IPS-18a (cell line): Measurements from ENCODE around the gene DENND1A.
A peak's percentile ranks its signal among the peaks of the same experiment; 100 is the strongest.
"Not testable (repeated sequence)": the region's sequence is repeated elsewhere in the genome, so short reads cannot be mapped to it uniquely, and the experiment has no call there.

ENCODE experiments used
- H3K27ac ChIP-seq: one replicate; pipeline ENCODE4 v1.5.1; 2013; ENCODE audit warnings: low read length
- H3K27me3 ChIP-seq: one replicate; pipeline ENCODE4 v1.6.1; 2013; ENCODE audit warnings: mild to moderate bottlenecking, low read length; ENCODE audit not compliant: control insufficient read depth, insufficient read depth
- H3K36me3 ChIP-seq: one replicate; pipeline ENCODE4 v1.6.1; 2013; ENCODE audit warnings: low read depth, low read length; ENCODE audit not compliant: control insufficient read depth
- H3K4me1 ChIP-seq: one replicate; pipeline ENCODE4 v1.6.1; 2013; ENCODE audit warnings: low read depth, low read length; ENCODE audit not compliant: control insufficient read depth
- H3K4me3 ChIP-seq: one replicate; pipeline ENCODE4 v1.5.1; 2013; ENCODE audit warnings: low read length
- H3K9ac ChIP-seq: one replicate; pipeline ENCODE4 v1.6.1; 2013; ENCODE audit warnings: mild to moderate bottlenecking, low read length, moderate library complexity
- H3K9me3 ChIP-seq: one replicate; pipeline ENCODE4 v1.6.1; 2013; ENCODE audit warnings: low read depth, low read length; ENCODE audit not compliant: control insufficient read depth

Gene DENND1A

GRCh38 chr9:123911024-123911423 is 18.9 kb downstream of the DENND1A start:
- H3K36me3 ChIP-seq, result no peaks in the 10 kb centered on the region
- H3K27me3 ChIP-seq, result no peaks in the 10 kb centered on the region
- no peak overlapping the region for H3K4me3 ChIP-seq
- no peaks in the 10 kb centered on the region for H3K9me3 ChIP-seq
- H3K27ac ChIP-seq, result no peak overlapping the region
- H3K4me1 ChIP-seq, result peaks cover 17% of the 10 kb centered on the region
- no peak overlapping the region for H3K9ac ChIP-seq

- not testable (repeated sequence) for H3K9ac ChIP-seq, H3K36me3 ChIP-seq, H3K27ac ChIP-seq, H3K27me3 ChIP-seq, H3K9me3 ChIP-seq, H3K4me3 ChIP-seq
- H3K4me1 ChIP-seq, result peaks cover 17% of the 10 kb centered on the region
Observed at GRCh38 chr9:123909192-123909591, 20.7 kb downstream of the DENND1A start.

GRCh38 chr9:123903550-123903949 is 26.4 kb downstream of the DENND1A start:
- H3K9ac ChIP-seq, H3K4me3 ChIP-seq, H3K27me3 ChIP-seq, H3K27ac ChIP-seq, H3K4me1 ChIP-seq, H3K36me3 ChIP-seq, H3K9me3 ChIP-seq: not testable (repeated sequence)

- H3K9me3 ChIP-seq, result no peaks in the 10 kb centered on the region
- H3K4me3 ChIP-seq, result no peak overlapping the region
- H3K27ac ChIP-seq, result no peak overlapping the region
- peaks cover 42% of the 10 kb centered on the region for H3K4me1 ChIP-seq
- no peaks in the 10 kb centered on the region for H3K36me3 ChIP-seq
- no peak overlapping the region for H3K9ac ChIP-seq
- no peaks in the 10 kb centered on the region for H3K27me3 ChIP-seq
Observed at GRCh38 chr9:123894822-123895221, 35.1 kb downstream of the DENND1A start.

GRCh38 chr9:123893831-123894460 is 36.0 kb downstream of the DENND1A start:
- Histone ChIP-seq H3K27ac (peak overlapping the region; percentile 16), H3K27me3 (no peaks in the 10 kb centered on the region), H3K9ac (no peak overlapping the region), H3K4me3 (peak overlapping the region; percentile 45), H3K9me3 (no peaks in the 10 kb centered on the region), H3K36me3 (no peaks in the 10 kb centered on the region), H3K4me1 (peaks cover 42% of the 10 kb centered on the region)

- H3K4me3 ChIP-seq, result peak overlapping the region; percentile 45
- no peaks in the 10 kb centered on the region for H3K27me3 ChIP-seq
- peak overlapping the region; percentile 16 for H3K27ac ChIP-seq
- H3K9ac ChIP-seq, result no peak overlapping the region
- no peaks in the 10 kb centered on the region for H3K9me3 ChIP-seq
- peaks cover 42% of the 10 kb centered on the region for H3K4me1 ChIP-seq
- H3K36me3 ChIP-seq, result no peaks in the 10 kb centered on the region
Observed at GRCh38 chr9:123893115-123893514, 36.8 kb downstream of the DENND1A start.

- Histone ChIP-seq H3K36me3 (no peaks in the 10 kb centered on the region), H3K9me3 (no peaks in the 10 kb centered on the region), H3K4me3 (no peak overlapping the region), H3K9ac (no peak overlapping the region), H3K27ac (no peak overlapping the region), H3K27me3 (no peaks in the 10 kb centered on the region), H3K4me1 (peaks cover 19% of the 10 kb centered on the region)
Observed at GRCh38 chr9:123887837-123888236, 42.1 kb downstream of the DENND1A start.

- not testable (repeated sequence) for H3K36me3 ChIP-seq, H3K9ac ChIP-seq, H3K27me3 ChIP-seq, H3K27ac ChIP-seq, H3K4me1 ChIP-seq, H3K4me3 ChIP-seq, H3K9me3 ChIP-seq
Observed at GRCh38 chr9:123885834-123886233, 44.1 kb downstream of the DENND1A start.

- H3K9ac ChIP-seq, result no peak overlapping the region
- H3K4me3 ChIP-seq, result no peak overlapping the region
- no peak overlapping the region for H3K27ac ChIP-seq
- no peaks in the 10 kb centered on the region for H3K9me3 ChIP-seq
- H3K4me1 ChIP-seq, result peaks cover 5% of the 10 kb centered on the region
- H3K36me3 ChIP-seq, result no peaks in the 10 kb centered on the region
- no peaks in the 10 kb centered on the region for H3K27me3 ChIP-seq
Observed at GRCh38 chr9:123883634-123884033, 46.3 kb downstream of the DENND1A start.

GRCh38 chr9:123881604-123882003 is 48.3 kb downstream of the DENND1A start:
- H3K27ac ChIP-seq, result no peak overlapping the region
- no peaks in the 10 kb centered on the region for H3K27me3 ChIP-seq
- H3K4me3 ChIP-seq, result no peak overlapping the region
- H3K9ac ChIP-seq, result no peak overlapping the region
- peaks cover 5% of the 10 kb centered on the region for H3K4me1 ChIP-seq
- H3K9me3 ChIP-seq, result no peaks in the 10 kb centered on the region
- H3K36me3 ChIP-seq, result peaks cover 2% of the 10 kb centered on the region

GRCh38 chr9:123880420-123880819 is 49.5 kb downstream of the DENND1A start:
- Histone ChIP-seq H3K9ac (no peak overlapping the region), H3K27ac (no peak overlapping the region), H3K4me1 (peaks cover 5% of the 10 kb centered on the region), H3K36me3 (peaks cover 3% of the 10 kb centered on the region), H3K4me3 (no peak overlapping the region), H3K27me3 (no peaks in the 10 kb centered on the region), H3K9me3 (no peaks in the 10 kb centered on the region)

- H3K4me1 ChIP-seq, result peaks cover 18% of the 10 kb centered on the region
- peaks cover 3% of the 10 kb centered on the region for H3K36me3 ChIP-seq
- no peaks in the 10 kb centered on the region for H3K9me3 ChIP-seq
- H3K9ac ChIP-seq, result no peak overlapping the region
- no peaks in the 10 kb centered on the region for H3K27me3 ChIP-seq
- no peak overlapping the region for H3K4me3 ChIP-seq
- no peak overlapping the region for H3K27ac ChIP-seq
Observed at GRCh38 chr9:123876750-123877149, 53.2 kb downstream of the DENND1A start.
